ENCODE measurements around the gene MEX3D.

- TF ChIP-seq CTCF (IDR thresholded peaks at IDR 0.05; ENCODE audit: insufficient read depth, low read depth, low read length) (no peak), EZH2 (IDR thresholded peaks at IDR 0.05; ENCODE audit: insufficient read depth, low read length) (no peak)
These were observed 63.1 kb downstream of the MEX3D start for GRCh38 chr19:1505012-1505411.
